Cardiac fibroblast (primary cell): ENCODE data around the gene ATRIP.

Source experiments
- DNase-seq, 2 donors: peaks; one replicate each; pipeline versions ENCODE4 v3.0.0 to v3.0.0-alpha.2; 2010; ENCODE audit warnings: low read depth in 2 of 2
- H3K4me3 ChIP-seq, 2 donors: replicated peaks in 1 of 2; 1 replicate in 1 of 2; 2 replicates in 1 of 2; pipeline ENCODE4 v1.5.1; 2011; ENCODE audit warnings: low read depth in 2 of 2, low read length in 2 of 2, mild to moderate bottlenecking in 2 of 2, moderate library complexity in 1 of 2
- CTCF ChIP-seq: IDR thresholded peaks from one replicate; pipeline ENCODE4 v1.5.1; 2011; ENCODE audit warnings: low read depth, mild to moderate bottlenecking, low read length, inconsistent platforms

ATRIP gene

GRCh38 chr3:48434591-48435222 lies 11.8 kb upstream of the ATRIP start:
- H3K4me3 ChIP-seq, result no peak overlapping the region
- no peak for TF ChIP-seq CTCF
- no peak for DNase-seq

- no peak overlapping the region for H3K4me3 ChIP-seq
- DNase-seq, result no peak
- TF ChIP-seq CTCF, result no peak
Measured at GRCh38 chr3:48435223-48435595, 11.3 kb upstream of the ATRIP start.

- peak; percentile 87 for DNase-seq
- no peak overlapping the region for H3K4me3 ChIP-seq
Measured at GRCh38 chr3:48435774-48436476, 10.6 kb upstream of the ATRIP start.

GRCh38 chr3:48436477-48436787 lies 10.1 kb upstream of the ATRIP start:
- no peak for TF ChIP-seq CTCF
- DNase-seq, result no peak
- H3K4me3 ChIP-seq, result no peak overlapping the region

More at GRCh38 chr3:48435774-48436476, 10.6 kb upstream of the ATRIP start:
- peak; percentile 100 for TF ChIP-seq CTCF

GRCh38 chr3:48436855-48437254 lies 9.7 kb upstream of the ATRIP start:
- H3K4me3 ChIP-seq, result no peak overlapping the region
- no peak for DNase-seq
- no peak for TF ChIP-seq CTCF

GRCh38 chr3:48437812-48438211 lies 8.7 kb upstream of the ATRIP start:
- no peak for TF ChIP-seq CTCF
- H3K4me3 ChIP-seq, result no peak overlapping the region
- DNase-seq, result no peak
